HG03342 (cell line): ENCODE data around the gene CFAP77.

ENCODE experiments used
- ATAC-seq: cut with Tn5 transposase; IDR thresholded peaks from one replicate; pipeline ENCODE4 v1.9.1; 2021; ENCODE audit warnings: mild to moderate bottlenecking, moderate library complexity; ENCODE audit not compliant: unreplicated experiment

CFAP77 gene

DNA sequence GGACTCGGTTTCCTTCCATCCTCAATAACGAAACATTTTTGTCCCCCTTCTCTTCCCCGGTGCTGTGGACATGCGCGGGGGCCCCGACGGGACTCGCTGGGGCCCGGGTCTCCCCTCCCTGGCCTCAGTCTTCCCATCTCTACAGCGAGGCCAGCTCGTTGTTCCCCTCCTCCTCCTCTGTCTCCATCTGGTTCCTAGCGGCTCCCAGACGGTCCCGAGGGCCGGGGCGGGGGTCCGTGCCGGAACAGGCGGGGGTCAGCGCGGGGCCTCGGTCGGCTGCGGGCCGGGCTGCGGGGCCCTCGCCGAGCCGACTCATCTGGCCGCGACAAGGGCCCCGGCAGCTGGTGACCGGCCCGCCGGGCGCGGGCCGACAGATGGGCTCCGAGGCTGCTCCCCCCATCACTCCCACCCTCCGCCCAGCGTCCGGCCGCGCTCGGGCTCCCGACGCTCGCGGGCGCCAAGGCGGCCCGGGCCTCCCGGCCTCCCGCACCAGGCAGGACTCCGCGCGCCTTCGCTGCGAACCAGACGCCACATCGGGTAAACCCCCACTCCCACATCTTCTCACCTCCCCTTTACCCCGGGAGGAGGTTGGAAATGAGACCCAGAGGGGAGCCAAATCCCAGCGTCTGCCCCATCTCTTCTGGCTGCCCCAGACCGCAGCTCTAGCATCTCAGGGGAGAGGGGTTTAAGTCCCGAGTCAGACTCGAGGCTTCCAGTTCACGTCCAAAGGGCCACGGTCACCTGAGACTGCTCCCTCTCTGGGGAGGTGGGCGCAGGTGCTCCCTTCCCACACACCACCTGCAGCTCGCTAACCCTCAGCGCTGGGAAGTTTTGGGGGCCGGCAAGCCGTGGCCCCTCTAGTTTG, 180.5 kb downstream of the CFAP77 start:
- no peak for ATAC-seq

DNA sequence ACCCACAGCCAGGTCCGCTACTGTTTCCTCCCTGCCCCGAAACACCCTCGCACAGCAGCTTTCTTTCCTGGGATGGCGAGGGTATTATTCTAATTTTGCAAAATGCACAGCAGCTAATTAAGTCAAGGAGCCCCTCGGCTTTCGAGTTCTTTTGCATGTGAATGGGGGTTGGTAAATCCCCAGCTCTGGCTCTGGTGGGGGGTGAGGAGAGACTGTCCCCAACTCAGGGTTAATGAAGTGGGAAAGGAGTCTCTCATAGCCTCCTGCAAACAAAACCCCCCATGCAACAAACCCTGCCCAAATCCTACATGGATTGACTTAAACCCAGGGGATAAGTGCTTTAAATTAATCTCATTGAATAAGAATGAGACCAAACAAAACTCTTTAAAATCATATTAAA, 181.2 kb downstream of the CFAP77 start:
- no peak for ATAC-seq

DNA sequence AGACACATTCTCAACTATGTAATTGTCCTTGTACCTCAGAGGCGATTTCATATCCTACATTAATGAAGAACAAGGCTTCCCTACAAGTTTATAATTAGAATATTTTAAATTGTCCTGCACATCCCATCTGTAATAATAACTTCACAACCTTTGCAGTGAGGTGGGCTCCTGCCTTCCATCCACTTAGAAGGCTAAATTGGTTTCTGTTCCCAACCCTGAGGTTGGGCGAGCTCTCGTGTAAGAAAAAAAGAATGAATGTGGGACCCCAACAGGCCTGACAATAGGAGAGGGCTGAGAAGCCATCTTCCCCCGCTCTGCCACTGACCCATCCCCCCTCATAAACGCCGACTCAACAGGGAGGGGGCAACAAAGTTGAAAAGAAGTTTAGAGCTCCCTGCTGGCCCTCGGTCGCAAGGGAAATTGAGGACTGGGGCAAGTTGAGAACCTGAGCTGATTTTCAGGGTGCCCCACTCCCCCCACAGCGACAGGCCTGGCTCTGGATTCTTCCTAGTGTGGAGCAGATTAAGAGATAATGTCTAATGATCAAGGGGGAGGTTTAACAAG, 181.8 kb downstream of the CFAP77 start:
- no peak for ATAC-seq

DNA sequence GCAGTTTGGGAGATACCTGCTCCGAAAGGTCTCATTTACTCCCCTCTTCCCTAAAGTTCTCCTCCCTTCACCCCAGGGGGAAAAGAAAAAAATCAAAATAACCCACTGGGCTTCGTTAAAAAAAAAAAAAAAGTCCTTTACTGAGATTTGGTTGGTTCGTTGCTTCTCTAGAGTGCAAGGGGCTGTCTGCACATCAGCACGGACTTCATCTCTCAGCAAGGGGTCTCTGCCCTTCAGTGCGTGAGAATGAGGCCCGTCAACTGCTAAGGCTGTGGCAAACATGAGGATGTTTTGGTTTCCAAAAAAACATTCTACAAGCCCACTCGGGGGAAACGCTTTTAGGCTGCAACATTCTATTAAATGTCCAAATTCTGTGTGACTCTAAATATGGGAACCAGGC, 182.4 kb downstream of the CFAP77 start:
- no peak for ATAC-seq

DNA sequence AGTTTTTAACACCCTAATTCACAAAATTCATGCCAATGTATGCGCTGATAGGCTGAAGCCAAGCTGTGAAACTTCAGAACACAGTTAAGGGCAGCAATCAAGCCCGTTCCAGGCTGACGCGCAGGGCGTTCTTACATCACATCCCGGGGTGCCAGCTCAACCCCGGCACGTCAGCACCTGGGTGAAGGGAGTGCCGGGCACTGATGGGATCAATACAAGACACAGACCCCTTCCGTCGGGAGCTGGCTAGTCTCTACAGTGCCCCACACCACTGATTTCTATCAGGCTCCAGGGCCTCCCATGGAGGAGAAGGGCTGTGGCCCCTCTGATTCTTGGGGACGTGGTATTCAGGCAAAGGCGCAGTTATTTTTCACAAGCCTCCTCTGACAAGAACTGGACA, 184.4 kb downstream of the CFAP77 start:
- ATAC-seq, result no peak

DNA sequence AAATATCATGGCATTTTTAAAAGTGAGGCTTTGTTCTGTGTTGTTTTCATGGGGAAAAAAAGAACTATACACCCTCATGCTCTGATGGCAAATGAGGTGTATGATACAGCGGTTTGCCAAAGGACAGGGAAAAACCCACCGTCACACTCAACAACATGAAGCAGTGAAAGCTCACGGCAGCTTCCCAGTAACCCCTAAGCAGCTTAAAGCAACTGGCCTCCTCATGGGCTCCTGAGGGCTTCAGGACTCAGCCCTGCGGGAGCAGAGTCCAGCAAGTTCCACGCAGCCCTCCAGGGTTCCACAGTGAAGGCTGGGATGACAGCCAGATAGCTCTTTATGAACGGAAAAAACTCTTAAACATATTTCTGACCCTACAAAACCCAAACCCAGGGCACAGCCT, 185.3 kb downstream of the CFAP77 start:
- ATAC-seq, result no peak

DNA sequence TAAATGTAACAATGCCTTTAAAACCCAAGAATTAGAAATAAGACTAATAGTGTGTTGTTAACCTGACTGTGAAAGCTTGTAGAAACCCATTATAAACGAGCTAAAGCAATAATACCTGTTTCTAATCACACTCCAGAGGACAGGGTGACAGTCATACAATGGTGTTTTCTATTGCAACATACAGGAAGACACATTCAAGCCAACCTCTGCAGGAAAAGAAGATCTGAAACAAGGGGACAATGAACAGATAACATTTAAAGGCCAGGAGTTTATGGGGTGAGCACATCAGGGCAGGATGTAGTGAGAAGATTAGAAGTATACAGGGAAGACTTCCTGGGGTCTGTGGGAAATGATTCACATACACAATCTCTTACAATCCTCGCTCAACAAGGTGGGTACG, 186.2 kb downstream of the CFAP77 start:
- ATAC-seq, result no peak

DNA sequence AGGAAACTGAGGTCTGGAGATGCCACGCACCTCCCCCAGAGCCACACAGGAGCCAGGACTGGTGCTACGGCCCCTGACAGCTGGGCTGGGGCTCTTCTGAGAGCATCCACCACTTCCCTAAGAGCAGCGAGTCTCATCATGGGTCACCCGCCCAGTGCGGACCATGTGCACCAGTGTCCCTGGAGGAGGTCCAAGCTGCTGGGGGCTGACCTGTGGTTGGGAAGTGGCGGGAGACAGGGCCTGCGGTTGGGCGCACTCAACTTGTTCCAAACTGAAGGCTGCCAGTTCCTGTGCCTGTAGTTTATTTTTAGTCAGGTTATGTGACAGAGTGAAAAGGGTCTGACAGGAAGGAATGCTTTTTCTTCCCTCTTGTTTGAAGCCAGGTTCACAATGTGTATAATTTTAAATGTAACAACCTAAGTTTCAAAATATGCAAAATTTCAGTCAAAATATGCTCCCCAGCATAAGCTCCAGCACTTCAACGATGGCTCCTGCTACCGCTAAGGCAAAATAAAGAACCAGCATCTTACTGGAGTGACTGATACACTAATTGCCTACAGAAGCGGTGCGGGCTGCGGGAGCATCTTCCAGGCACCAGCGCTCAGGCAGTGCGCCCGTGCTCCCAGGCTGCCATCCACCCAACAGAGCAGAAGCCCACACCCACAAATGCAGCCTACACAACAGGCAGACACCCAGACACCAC, 187.2 kb downstream of the CFAP77 start:
- no peak for ATAC-seq

DNA sequence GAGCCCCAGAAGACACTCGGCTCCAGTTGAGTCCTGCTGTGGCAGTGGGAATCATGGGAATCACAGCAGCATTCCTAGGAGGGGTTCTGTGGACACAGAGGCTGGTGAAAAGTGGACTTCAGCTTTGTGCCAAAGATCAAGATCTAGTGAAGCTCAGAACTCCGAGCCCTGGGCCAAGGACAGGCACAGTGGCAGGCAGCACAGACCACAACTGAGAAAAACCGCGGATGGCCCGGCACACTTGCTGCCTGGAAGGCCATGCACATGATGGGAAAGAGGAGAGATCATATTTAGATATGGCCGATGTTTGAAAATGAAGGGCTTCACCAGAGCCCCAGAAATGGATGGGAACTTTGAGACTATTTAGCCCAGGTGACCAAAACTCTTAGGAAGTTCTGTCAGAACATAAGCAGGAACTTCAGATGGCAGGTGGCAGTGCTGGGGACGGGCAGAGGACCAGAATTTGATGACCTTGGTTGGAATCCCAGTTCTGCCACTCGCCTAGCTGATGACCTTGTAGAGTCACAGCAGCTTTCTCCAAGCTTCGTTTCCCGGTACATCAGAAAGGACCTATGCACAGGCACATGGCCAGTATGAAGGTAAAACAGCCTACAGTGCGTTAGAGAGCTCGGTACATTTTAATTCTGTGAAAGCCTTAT, 190.4 kb downstream of the CFAP77 start:
- no peak for ATAC-seq

DNA sequence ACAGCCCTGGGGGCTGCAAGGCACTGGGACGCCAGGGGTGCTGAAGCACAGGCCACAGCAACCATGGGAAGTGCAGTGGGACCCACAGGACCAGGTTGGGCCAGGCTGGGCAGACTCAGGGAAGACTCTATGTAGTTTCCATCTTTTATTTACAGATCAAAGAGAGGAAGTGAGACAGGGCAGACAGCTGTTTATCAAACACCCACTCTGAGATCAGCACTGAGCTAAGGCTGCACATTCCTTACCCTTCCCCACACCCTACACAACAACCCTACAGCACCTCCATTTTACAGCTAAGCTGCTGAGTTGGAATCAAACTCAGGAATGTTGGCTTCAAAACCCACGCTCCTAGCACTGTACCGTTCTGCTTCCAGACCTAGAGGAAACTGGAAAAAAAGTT, 192.2 kb downstream of the CFAP77 start:
- no peak for ATAC-seq

DNA sequence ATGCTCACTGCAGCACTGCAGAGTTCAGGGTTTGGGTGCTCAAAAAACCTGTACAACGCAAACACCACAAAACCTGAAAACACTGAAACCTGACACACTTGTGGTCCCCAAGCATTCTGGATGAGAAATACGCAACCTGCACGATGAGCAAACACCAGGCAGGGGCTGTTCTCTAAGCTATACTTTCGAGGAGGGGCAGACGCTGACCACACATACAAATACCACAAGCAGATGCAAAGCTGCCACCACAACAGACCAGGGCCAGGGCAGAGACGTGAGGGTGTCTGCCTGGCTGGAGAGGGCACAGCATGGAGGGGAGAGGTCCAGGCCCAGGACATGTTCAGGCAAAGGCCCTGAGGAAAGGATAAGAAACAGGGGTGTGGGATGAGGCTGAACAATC, 195.4 kb downstream of the CFAP77 start:
- ATAC-seq, result no peak

DNA sequence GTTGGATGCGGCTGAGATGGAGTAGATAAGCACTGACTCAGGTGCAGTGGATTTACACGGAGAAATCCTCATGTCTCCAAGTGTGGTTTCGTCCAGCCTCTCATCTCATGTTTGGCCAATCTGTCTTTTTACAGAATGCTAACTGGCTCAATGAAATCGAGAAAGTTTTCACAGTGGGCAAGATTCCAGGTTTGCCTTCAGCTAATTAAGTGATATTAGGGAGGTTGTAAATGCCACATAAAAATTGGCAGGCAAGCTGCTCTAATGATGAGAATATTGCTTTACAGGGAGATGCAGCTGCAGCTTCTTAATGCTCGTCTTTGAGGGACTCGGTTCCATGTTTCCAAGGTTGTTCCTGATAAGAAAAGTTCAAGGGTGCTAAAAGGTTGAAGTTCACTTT, 196.1 kb downstream of the CFAP77 start:
- ATAC-seq, result no peak

DNA sequence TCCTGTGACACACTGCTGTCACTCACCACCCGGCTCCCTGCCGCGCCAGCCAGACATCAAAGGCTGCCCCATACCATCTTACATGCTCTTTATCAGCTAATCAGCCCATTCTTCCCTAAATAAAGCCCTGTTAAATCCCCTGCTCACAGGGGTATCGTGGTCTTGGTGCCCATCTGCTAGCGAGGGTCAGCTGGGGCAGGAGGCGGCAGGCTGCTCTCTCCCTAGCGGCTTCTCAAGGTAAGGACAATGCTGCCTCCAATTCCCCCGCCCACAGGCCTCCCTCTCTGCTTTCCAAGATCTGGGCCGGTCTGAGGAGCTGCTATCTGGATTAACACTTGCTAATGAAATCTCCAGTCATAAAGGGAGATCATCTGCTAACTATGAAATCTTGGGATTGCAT, 199.2 kb downstream of the CFAP77 start:
- ATAC-seq, result no peak

DNA sequence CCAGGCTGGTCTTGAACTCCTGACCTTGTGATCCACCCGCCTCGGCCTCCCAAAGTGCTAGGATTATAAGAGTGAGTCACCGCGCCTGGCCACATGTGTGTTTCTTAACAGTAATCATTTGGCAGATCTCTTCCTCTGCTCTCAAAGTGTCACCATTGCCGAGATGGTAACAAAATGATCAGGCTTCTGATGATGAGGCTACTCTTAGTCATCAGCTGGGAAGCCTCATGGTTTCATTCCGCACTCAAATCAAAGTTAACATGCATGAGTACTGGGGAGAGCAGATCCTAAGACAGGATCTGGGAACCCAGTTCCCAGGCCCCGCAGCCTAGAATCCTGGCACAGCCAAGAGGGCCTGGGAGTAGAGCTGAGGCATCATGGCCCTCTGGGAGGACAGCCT, 199.8 kb downstream of the CFAP77 start:
- ATAC-seq, result no peak

DNA sequence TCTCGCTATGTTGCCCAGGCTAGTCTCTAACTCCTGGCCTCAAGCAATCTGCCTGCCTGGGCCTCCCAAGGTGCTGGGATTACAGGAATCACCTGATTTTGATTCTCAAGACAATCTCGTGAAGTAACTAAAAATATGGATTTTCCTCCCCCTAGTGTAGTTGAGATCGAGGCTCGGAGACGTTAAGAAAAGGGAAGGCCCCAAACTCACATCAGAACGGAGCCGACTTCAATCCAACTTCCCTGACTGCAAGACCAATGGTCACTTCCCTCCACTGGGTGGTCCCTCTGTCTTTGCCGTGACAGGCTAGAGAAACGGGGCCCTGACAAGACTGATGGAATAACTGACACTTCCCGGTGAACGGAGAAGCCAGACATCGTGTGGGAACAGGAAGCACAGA, 200.7 kb downstream of the CFAP77 start:
- ATAC-seq, result no peak

DNA sequence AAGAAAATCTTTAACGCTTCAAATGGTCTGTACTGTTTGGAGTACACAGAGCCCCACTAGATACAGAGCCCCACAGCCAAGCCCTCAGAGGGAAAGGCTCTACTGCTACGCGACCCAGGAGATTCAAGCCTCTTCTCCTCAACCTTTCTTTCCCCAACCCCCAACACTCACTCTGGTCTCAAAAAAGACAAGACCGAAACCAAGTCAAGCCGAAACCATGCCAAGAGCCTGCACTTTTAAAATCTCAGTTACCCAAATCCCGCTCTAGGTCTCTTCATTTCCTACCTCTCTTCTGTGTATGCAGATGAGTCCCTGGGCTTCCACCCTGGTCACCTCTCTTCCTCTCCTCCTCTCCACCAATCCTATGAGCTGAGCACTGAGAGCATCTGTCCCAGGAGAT, 204.3 kb downstream of the CFAP77 start:
- no peak for ATAC-seq

DNA sequence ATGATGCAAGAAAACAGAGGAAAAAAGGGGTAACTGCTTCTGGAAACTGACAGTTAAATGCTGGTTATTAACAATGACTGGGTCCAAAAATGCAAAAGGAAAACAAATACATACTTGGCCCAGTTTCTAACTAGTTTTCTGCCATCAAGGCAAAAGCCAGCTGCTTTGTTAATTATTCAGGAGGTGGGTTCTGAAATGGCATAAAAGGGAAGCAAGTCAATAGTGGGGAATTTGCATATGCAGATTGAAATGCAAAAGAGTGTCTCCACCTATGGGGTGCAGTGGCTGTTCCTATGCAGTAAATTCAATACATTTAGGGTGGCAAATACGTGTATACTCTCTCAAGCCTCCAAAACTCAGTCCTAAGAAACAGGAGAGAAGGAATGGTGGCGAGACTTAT, 205.8 kb downstream of the CFAP77 start:
- no peak for ATAC-seq

DNA sequence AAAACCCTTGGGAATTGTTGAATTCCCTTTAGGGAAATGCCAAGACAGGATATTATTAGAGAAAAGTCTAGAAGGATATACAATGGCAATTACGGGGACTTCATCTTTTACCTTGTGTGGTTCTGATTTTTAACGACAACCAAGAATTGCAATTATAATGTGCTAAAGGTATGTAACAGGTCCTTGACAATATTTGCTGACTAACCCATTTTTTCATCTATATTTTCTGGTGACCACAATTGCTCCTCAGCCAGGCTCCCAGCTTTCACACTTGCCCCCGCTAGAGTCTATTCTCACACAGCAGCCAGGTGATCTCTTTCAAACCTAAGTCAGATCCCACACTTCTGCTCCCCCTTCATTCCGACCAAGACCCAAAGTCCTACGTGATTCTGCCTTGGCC, 206.7 kb downstream of the CFAP77 start:
- ATAC-seq, result no peak

DNA sequence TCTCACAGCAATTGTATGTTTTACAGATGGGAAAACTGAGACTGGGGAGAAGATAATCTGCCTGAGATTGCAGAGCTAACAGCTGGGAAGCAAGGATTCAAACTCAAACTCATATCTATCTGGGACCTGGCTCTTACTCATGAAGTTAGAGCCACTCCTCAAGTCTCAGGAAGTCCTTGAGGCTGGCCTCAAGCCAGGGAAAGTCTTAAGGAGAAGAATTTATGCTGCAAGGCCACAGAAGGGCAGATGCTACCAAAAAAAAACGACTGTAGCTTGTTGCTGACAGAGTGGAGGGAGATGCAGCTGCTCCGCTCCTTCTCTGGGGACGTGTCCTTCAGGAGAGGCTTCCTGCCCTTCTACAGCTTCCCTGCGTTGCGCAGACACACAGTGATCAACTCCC, 212.1 kb downstream of the CFAP77 start:
- ATAC-seq, result no peak
